Type B pancreatic cell (in vitro differentiated cells): ENCODE data around the gene CABP4. TPM values are rescaled to one million over a fixed set of nuclear protein-coding genes. Genes with fewer than 3 reads are reported as not detected.

Experiments used
- DNase-seq: peaks from one replicate; pipeline ENCODE4 v3.0.0; 2021; ENCODE audit warnings: mixed read lengths; ENCODE audit not compliant: unreplicated experiment; ENCODE audit errors: extremely low spot score
- H3K27ac Mint-ChIP-seq: 2 replicates; pipeline ENCODE4 v1.8.0; 2021; ENCODE audit warnings: mild to moderate bottlenecking, mixed read lengths
- H3K27me3 Mint-ChIP-seq: 2 replicates; pipeline ENCODE4 v1.8.0; 2021; ENCODE audit warnings: mixed read lengths
- H3K36me3 Mint-ChIP-seq: 2 replicates; pipeline ENCODE4 v1.8.0; 2021; ENCODE audit warnings: mixed read lengths
- H3K4me1 Mint-ChIP-seq: one replicate; pipeline ENCODE4 v1.8.0; 2021; ENCODE audit warnings: mixed read lengths; ENCODE audit not compliant: unreplicated experiment
- H3K4me3 Mint-ChIP-seq: 2 replicates; pipeline ENCODE4 v1.8.0; 2021; ENCODE audit warnings: mild to moderate bottlenecking, mixed read lengths
- H3K9me3 Mint-ChIP-seq: 2 replicates; pipeline ENCODE4 v1.8.0; 2021; ENCODE audit warnings: mixed read lengths
- total RNA-seq: library from RNA; stranded (reverse); gene quantifications from 2 replicates; pipeline ENCODE4 v1.2.1, GENCODE V29; 2021; ENCODE audit warnings: low replicate concordance
- TF ChIP-seq, protein P1 (sequence below): fragments of 200-600 bp; sonication (generic); conservative IDR thresholded peaks from 2 replicates; pipeline ENCODE4 v1.5.0; 2021; ENCODE audit warnings: antibody characterized with exemption, mild to moderate bottlenecking

CABP4 gene
- total RNA-seq, 1 donor from 2014 or later = not detected

DNA sequence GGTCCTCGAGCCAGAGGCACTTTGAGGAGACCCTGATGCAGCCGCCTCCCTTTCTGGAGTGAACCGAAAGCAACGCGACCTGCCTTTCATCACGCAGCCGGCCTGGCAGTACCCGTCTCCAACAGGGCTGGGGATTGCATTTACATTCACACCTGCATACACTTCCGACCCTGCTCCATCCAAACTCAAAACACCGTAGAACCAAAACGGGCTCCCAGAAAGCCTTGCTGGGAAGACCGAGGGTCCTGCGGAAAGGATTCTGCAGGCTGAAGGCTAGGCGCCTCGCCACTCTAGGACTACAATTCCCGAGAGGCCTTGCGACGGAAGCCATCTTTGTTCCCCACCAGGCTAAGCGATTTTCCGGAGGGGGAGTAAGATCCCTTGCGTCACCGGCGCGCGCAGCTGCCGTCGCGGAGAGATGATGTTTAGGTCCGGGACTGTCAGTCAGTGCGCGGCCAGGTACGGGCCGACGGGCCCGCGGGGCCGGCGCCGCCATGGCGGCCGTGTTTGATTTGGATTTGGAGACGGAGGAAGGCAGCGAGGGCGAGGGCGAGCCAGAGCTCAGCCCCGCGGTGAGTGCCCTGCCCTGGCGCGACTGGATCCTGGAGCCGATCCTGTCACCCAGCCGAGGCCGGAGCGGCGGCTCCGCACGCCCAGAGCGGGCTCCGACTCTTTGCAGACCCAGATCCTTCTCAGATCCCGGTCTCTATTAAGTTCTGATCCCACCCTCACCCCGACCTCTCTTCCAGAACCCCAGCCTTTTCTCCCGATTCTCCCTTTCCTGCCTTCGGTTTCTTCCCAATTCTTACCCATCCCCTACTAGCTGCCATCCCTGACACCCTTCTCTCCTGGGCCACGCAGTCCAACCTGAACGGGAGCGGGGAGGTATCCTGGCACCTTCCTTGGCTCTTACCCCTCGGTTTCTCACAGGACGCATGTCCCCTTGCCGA lies 26.8 kb upstream of the CABP4 start, which contains the start of gene RPS6KB2:
TSS of gene RPS6KB2 (plus strand) at position 443 of the 950 bp plus-strand sequence. CDS start at position 495, 52 bp downstream.
- H3K27me3 Mint-ChIP-seq = no peaks in the 10 kb centered on the region
- TF ChIP-seq, protein P1, sequence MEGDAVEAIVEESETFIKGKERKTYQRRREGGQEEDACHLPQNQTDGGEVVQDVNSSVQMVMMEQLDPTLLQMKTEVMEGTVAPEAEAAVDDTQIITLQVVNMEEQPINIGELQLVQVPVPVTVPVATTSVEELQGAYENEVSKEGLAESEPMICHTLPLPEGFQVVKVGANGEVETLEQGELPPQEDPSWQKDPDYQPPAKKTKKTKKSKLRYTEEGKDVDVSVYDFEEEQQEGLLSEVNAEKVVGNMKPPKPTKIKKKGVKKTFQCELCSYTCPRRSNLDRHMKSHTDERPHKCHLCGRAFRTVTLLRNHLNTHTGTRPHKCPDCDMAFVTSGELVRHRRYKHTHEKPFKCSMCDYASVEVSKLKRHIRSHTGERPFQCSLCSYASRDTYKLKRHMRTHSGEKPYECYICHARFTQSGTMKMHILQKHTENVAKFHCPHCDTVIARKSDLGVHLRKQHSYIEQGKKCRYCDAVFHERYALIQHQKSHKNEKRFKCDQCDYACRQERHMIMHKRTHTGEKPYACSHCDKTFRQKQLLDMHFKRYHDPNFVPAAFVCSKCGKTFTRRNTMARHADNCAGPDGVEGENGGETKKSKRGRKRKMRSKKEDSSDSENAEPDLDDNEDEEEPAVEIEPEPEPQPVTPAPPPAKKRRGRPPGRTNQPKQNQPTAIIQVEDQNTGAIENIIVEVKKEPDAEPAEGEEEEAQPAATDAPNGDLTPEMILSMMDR = no peak
- no peaks in the 10 kb centered on the region for H3K36me3 Mint-ChIP-seq
- peak; percentile 98 for DNase-seq
- H3K4me3 Mint-ChIP-seq = peak within 1 kb of the TSS; percentile 93
- H3K9me3 Mint-ChIP-seq = no peaks in the 10 kb centered on the region
- H3K27ac Mint-ChIP-seq = peak within 1 kb of the TSS; percentile 84
- H3K4me1 Mint-ChIP-seq = peaks cover 8% of the 10 kb centered on the region

DNA sequence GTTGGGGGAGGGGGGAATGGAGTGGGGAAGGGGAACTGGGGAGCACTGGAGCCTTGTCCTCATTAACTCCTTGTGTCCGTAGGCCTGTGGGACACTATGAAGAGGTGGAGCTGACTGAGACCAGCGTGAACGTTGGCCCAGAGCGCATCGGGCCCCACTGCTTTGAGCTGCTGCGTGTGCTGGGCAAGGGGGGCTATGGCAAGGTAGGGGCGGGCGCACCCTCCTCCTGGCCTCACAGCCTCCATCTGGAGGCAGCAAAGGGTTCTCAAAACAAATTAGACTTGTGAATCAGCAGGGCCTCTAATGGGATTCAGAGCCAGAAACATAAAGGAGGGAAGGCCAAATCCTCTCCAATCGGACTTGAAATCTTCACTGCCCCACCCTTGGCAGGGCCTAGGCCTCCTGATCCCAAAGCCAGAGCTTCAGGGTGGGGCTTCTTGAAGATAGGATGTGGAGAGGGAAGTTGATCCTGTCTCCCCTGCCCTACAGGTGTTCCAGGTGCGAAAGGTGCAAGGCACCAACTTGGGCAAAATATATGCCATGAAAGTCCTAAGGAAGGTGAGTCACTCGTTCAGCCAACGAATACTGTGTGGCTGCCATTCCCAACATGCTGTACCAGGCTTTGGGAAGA lies 26.0 kb upstream of the CABP4 start:
- no peaks in the 10 kb centered on the region for H3K27me3 Mint-ChIP-seq
- H3K36me3 Mint-ChIP-seq = no peaks in the 10 kb centered on the region
- H3K4me1 Mint-ChIP-seq = peaks cover 8% of the 10 kb centered on the region
- peak overlapping the region; percentile 93 for H3K4me3 Mint-ChIP-seq
- no peak for DNase-seq
- H3K9me3 Mint-ChIP-seq = no peaks in the 10 kb centered on the region
- TF ChIP-seq, protein P1 = no peak
- peak overlapping the region; percentile 84 for H3K27ac Mint-ChIP-seq

DNA sequence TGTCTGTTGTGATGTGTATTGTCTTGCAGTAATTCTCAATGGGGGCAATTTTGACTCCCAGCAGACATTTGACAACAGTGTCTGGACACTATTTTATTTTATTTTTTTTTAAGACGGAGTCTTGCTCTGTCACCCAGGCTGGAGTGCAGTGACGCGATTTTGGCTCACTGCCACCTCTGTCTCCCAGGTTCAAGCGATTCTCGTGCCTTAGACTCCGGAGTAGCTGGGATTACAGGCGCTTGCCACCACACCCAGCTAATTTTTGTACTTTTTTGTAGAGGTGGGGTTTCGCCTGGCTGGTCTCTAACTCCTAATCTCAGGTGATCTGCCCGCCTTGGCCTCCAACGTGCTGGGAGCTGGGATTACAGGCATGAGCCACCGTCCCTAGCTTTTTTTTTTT lies 25.4 kb upstream of the CABP4 start:
- Mint-ChIP-seq H3K4me1 (peaks cover 8% of the 10 kb centered on the region), H3K4me3 (peak overlapping the region; percentile 93), H3K27me3 (no peaks in the 10 kb centered on the region), H3K27ac (no peak overlapping the region), H3K9me3 (no peaks in the 10 kb centered on the region), H3K36me3 (no peaks in the 10 kb centered on the region)
- TF ChIP-seq, protein P1 = no peak
- no peak for DNase-seq

DNA sequence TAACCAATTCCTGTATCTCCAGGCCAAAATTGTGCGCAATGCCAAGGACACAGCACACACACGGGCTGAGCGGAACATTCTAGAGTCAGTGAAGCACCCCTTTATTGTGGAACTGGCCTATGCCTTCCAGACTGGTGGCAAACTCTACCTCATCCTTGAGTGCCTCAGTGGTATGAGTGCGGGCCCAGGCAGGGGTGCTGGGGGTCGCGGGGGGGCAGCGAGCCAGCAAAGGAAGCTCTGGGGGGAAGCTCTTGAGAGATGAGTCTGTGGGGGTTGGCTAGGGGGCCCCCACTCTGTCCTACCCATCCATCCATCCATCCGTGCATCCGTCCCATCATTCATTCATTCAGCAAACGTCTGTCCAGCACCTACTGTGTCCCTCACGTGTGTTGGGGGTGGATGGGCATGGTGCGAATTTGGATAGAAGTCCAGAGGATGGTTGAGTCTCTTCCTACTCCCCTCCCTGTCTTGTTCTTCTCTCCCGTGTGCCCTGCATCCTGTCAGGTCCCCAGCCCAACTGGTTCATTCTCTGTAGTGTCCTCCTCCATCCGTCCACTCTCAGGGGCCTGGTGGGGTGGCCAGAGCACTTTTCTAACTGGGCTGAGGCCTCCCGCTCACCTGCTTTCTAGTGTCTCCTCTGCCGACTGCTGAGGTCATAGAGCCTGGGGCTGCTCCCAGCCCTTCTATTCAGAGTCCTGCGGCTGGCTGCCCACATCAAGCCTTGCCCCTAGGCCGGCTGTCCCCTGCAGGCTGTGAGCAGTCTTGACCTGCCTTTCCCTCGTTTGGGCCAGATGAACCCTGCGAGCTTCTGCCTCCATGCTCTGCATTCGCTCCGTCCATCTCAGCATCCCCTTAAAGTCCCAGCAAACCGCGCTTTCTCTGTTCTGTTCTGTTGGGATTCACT lies 23.6 kb upstream of the CABP4 start:
- H3K4me3 Mint-ChIP-seq = peak overlapping the region; percentile 45
- peaks cover 8% of the 10 kb centered on the region for H3K4me1 Mint-ChIP-seq
- DNase-seq = no peak
- H3K27me3 Mint-ChIP-seq = no peaks in the 10 kb centered on the region
- no peaks in the 10 kb centered on the region for H3K9me3 Mint-ChIP-seq
- no peaks in the 10 kb centered on the region for H3K36me3 Mint-ChIP-seq
- TF ChIP-seq, protein P1 = no peak
- H3K27ac Mint-ChIP-seq = peak overlapping the region; percentile 43

DNA sequence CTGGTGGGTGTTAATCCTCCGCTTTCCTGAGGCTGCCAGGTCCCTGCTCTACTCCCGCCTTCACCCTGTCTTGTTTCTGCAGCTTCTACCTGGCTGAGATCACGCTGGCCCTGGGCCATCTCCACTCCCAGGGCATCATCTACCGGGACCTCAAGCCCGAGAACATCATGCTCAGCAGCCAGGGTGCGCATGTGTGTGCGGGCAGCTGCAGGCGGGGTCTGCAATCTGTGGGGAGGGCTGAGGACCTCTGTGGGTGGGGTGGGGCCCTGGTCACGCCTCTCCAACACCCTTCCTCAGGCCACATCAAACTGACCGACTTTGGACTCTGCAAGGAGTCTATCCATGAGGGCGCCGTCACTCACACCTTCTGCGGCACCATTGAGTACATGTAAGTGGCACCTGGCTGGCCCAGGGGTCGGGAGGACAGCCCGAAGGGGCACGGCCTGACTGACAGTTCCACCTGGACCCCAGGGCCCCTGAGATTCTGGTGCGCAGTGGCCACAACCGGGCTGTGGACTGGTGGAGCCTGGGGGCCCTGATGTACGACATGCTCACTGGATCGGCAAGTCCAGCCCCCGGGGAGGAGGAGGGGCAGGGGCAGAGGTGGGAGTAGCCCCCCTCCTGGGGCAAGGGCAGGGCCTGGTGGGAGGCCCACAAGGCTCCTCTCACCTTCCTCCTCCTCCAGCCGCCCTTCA lies 22.4 kb upstream of the CABP4 start:
- no peak for DNase-seq
- H3K36me3 Mint-ChIP-seq = no peaks in the 10 kb centered on the region
- H3K27me3 Mint-ChIP-seq = no peaks in the 10 kb centered on the region
- no peak overlapping the region for H3K27ac Mint-ChIP-seq
- TF ChIP-seq, protein P1 = no peak
- peaks cover 5% of the 10 kb centered on the region for H3K4me1 Mint-ChIP-seq
- no peak overlapping the region for H3K4me3 Mint-ChIP-seq
- no peaks in the 10 kb centered on the region for H3K9me3 Mint-ChIP-seq
